ENCODE measurements around the gene IFITM5.
"Not testable (repeated sequence)": the region's sequence is repeated elsewhere in the genome, so short reads cannot be mapped to it uniquely, and the experiment has no call there.

Gene IFITM5

GRCh38 chr11:283405-284104 lies 15.8 kb downstream of the IFITM5 start:
- no peak for DNase-seq (ENCODE audit: low read depth in 3 of 3)

GRCh38 chr11:282630-283360 lies 16.5 kb downstream of the IFITM5 start:
- DNase-seq (ENCODE audit: low read depth in 3 of 3) = no peak

- DNase-seq (ENCODE audit: low read depth in 3 of 3) = no peak
These were observed 17.2 kb downstream of the IFITM5 start for GRCh38 chr11:282171-282570.

GRCh38 chr11:281486-282161 lies 17.7 kb downstream of the IFITM5 start:
- DNase-seq (ENCODE audit: low read depth in 3 of 3) = no peak

GRCh38 chr11:280706-281485 lies 18.4 kb downstream of the IFITM5 start:
- DNase-seq (ENCODE audit: low read depth in 3 of 3) = no peak

- no peak for DNase-seq (ENCODE audit: low read depth in 3 of 3)
These were observed 19.2 kb downstream of the IFITM5 start for GRCh38 chr11:279966-280705.

GRCh38 chr11:279040-279965 lies 20.0 kb downstream of the IFITM5 start:
- no peak for DNase-seq (ENCODE audit: low read depth in 3 of 3)

- no peak for DNase-seq (ENCODE audit: low read depth in 3 of 3)
These were observed 21.1 kb downstream of the IFITM5 start, which contains the start of gene NLRP6 for GRCh38 chr11:278001-278951. Gene NLRP6 (plus strand): TSS chr11:278407. CDS start chr11:278570, 163 bp downstream.

GRCh38 chr11:276219-276618 lies 23.1 kb downstream of the IFITM5 start:
- no peak for DNase-seq (ENCODE audit: low read depth in 3 of 3)

GRCh38 chr11:272931-273198 lies 26.5 kb downstream of the IFITM5 start:
- no peak for DNase-seq (ENCODE audit: low read depth in 3 of 3)

GRCh38 chr11:272195-272930 lies 27.0 kb downstream of the IFITM5 start:
- no peak for DNase-seq (ENCODE audit: low read depth in 3 of 3)

GRCh38 chr11:271319-271715 lies 28.0 kb downstream of the IFITM5 start:
- no peak for DNase-seq (ENCODE audit: low read depth in 3 of 3)

- no peak for DNase-seq (ENCODE audit: low read depth in 3 of 3)
These were observed 28.6 kb downstream of the IFITM5 start for GRCh38 chr11:270451-271318.

GRCh38 chr11:269146-269890 lies 30.0 kb downstream of the IFITM5 start:
- no peak for DNase-seq (ENCODE audit: low read depth in 3 of 3)

GRCh38 chr11:268716-269145 lies 30.6 kb downstream of the IFITM5 start:
- DNase-seq (ENCODE audit: low read depth in 3 of 3) = not testable (repeated sequence)

- DNase-seq (ENCODE audit: low read depth in 3 of 3) = no peak
These were observed 31.8 kb downstream of the IFITM5 start for GRCh38 chr11:267491-267994.
